B cell (primary cell): ENCODE data around the gene AKIP1. TPM values are rescaled to one million over a fixed set of nuclear protein-coding genes. Genes with fewer than 3 reads are reported as not detected.
A peak's percentile ranks its signal among the peaks of the same experiment; 100 is the strongest.

Experiments
- ATAC-seq: fragments of 200-7000 bp; cut with Tn5 transposase; one replicate; pipeline ENCODE4 v1.10.0; 2021; ENCODE audit warnings: low read depth, mild to moderate bottlenecking, moderate number of reproducible peaks, moderate library complexity
- CTCF ChIA-PET: fragments of 350-600 bp; sonication (Branson Sonifier 250); formaldehyde crosslinking; loops from one replicate; lab custom pipeline; 2021; ENCODE audit warnings: antibody characterized with exemption, inconsistent platforms; lab: Charles Lee
- POLR2A ChIA-PET: fragments of 350-600 bp; sonication (Branson Sonifier 250); formaldehyde crosslinking; loops from one replicate; lab custom pipeline; 2021; ENCODE audit warnings: antibody characterized with exemption; lab: Charles Lee
- DNase-seq: peaks from one replicate; pipeline ENCODE4 v3.0.0; 2013
- H2AFZ ChIP-seq: 2 replicates; pipeline ENCODE4 v1.6.1; 2012; ENCODE audit warnings: mild to moderate bottlenecking, low read depth, low read length; ENCODE audit not compliant: insufficient read depth, poor library complexity, severe bottlenecking
- H3K27ac ChIP-seq, 2 donors: 1 replicate in 1 of 2; 2 replicates in 1 of 2; pipeline ENCODE4 v1.5.1; 2012 to 2013; ENCODE audit warnings: low read length in 2 of 2, mild to moderate bottlenecking in 2 of 2, moderate library complexity in 1 of 2
- H3K27me3 ChIP-seq, 4 experiments: fragments of 200-600 bp in 1 of 4; sonication (generic) in 1 of 4; replicated peaks in 1 of 4; 1 replicate in 2 of 4; 2 replicates in 2 of 4; pipeline versions ENCODE4 v1.6.1 to v1.7.0; 2013 to 2016; ENCODE audit warnings: low read length in 3 of 4, mild to moderate bottlenecking in 2 of 4, mixed read lengths in 1 of 4, moderate library complexity in 1 of 4; ENCODE audit not compliant: insufficient read depth in 4 of 4, control insufficient read depth in 3 of 4; ENCODE audit errors: control extremely low read depth in 1 of 4
- H3K36me3 ChIP-seq, 2 experiments: replicated peaks in 1 of 2; 1 replicate in 1 of 2; 2 replicates in 1 of 2; pipeline versions ENCODE4 v1.6.1 to v1.7.1; 2013; ENCODE audit warnings: low read length in 1 of 2; ENCODE audit not compliant: insufficient read depth in 2 of 2, control insufficient read depth in 1 of 2; ENCODE audit errors: control extremely low read depth in 1 of 2, extremely low read depth in 1 of 2
- H3K4me1 ChIP-seq, 2 donors: fragments of 200-600 bp in 1 of 2; sonication (generic) in 1 of 2; 1 replicate in 1 of 2; 2 replicates in 1 of 2; pipeline versions ENCODE4 v1.5.1 to v1.6.1; 2013 to 2017; ENCODE audit warnings: low read length in 2 of 2; ENCODE audit not compliant: control insufficient read depth in 2 of 2, insufficient read depth in 2 of 2
- H3K4me2 ChIP-seq: replicated peaks from 2 replicates; pipeline ENCODE3; 2012; ENCODE audit warnings: mild to moderate bottlenecking, low read depth, low read length; ENCODE audit not compliant: poor library complexity, severe bottlenecking
- H3K4me3 ChIP-seq, 5 experiments: fragments of 200-600 bp in 1 of 5; sonication (generic) in 1 of 5; 1 replicate in 3 of 5; 2 replicates in 2 of 5; pipeline versions ENCODE4 v1.5.1 to v1.7.0; 2011 to 2016; ENCODE audit warnings: low read length in 4 of 5, mild to moderate bottlenecking in 4 of 5, low read depth in 2 of 5, control low read depth in 1 of 5, moderate library complexity in 1 of 5; ENCODE audit not compliant: insufficient read depth in 1 of 5; ENCODE audit errors: control extremely low read depth in 1 of 5, extremely low read depth in 1 of 5
- H3K79me2 ChIP-seq: fragments of 200-600 bp; sonication (generic); one replicate; pipeline ENCODE4 v1.6.0; 2016; ENCODE audit warnings: low read length; ENCODE audit not compliant: control insufficient read depth, insufficient read depth
- H3K9ac ChIP-seq: fragments of 200-600 bp; sonication (generic); 2 replicates; pipeline ENCODE4 v1.6.1; 2017; ENCODE audit warnings: mild to moderate bottlenecking, low read length, moderate library complexity
- H3K9me3 ChIP-seq, 3 donors: one replicate each; pipeline versions ENCODE4 v1.6.1 to v1.7.1; 2013; ENCODE audit warnings: low read length in 2 of 3; ENCODE audit not compliant: control insufficient read depth in 2 of 3, insufficient read depth in 1 of 3; ENCODE audit errors: control extremely low read depth in 1 of 3
- H4K20me1 ChIP-seq: 2 replicates; pipeline ENCODE4 v1.6.0; 2012; ENCODE audit warnings: mild to moderate bottlenecking, low read length; ENCODE audit not compliant: insufficient read depth, control insufficient read depth, poor library complexity, severe bottlenecking
- H3K27ac Mint-ChIP-seq: one replicate; pipeline ENCODE4 v1.8.0; 2021; ENCODE audit warnings: mixed read lengths
- H3K27me3 Mint-ChIP-seq: one replicate; pipeline ENCODE4 v1.8.0; 2021; ENCODE audit warnings: mixed read lengths
- H3K4me1 Mint-ChIP-seq: one replicate; pipeline ENCODE4 v1.8.0; 2021; ENCODE audit warnings: mixed read lengths
- H3K4me3 Mint-ChIP-seq: one replicate; pipeline ENCODE4 v1.8.0; 2021; ENCODE audit warnings: mixed read lengths
- H3K9me3 Mint-ChIP-seq: one replicate; pipeline ENCODE4 v1.8.0; 2022; ENCODE audit warnings: mixed read lengths; ENCODE audit not compliant: insufficient read depth
- CTCF ChIP-seq: fragments of 200-600 bp; IDR thresholded peaks from one replicate; pipeline ENCODE4 v1.8.0; 2022; ENCODE audit warnings: antibody characterized with exemption, mild to moderate bottlenecking
- EZH2 ChIP-seq: IDR thresholded peaks from 2 replicates; pipeline ENCODE4 v1.6.1; 2012; ENCODE audit warnings: borderline replicate concordance, low read depth, mild to moderate bottlenecking, moderate library complexity, low read length; ENCODE audit not compliant: insufficient read depth, poor library complexity, severe bottlenecking
- WGBS: methylation state at CpG from one replicate; pipeline ENCODE4 v1.1.5; 2013; ENCODE audit warnings: missing lambda C conversion rate; ENCODE audit not compliant: insufficient coverage; 5-methylcytosine and 5-hydroxymethylcytosine counted together
- intact Hi-C: fragments of 100-400 bp; cut with micrococcal nuclease; formaldehyde crosslinking; loops from one replicate; pipeline ENCODE4 v1.10.0; 2022
- polyA plus RNA-seq: library from polyadenylated mRNA; depleted of rRNA; stranded (reverse); fragments of >200 nt; gene quantifications from 2 replicates; pipeline ENCODE4 v1.2.3, GENCODE V29; 2012
- total RNA-seq, 2 donors: library from RNA; stranded (reverse); fragments of 120-200 nt in 1 of 2; gene quantifications; 1 replicate in 1 of 2; 2 replicates in 1 of 2; pipeline versions ENCODE4 v1.2.3 to v1.2.4, GENCODE V29; 2013 to 2022

The AKIP1 gene
- total and polyA plus RNA-seq, 2 donors (not counting 1 experiment from before 2014, with no cell fraction given) = 2.8 to 10.7 TPM

GRCh38 chr11:8914661-8915018 lies 3.7 kb downstream of the AKIP1 start:
- Histone ChIP-seq H3K9me3 (no peaks in the 10 kb centered on the region), H3K27ac (no peak overlapping the region), H2AFZ (peak overlapping the region; percentile 80), H3K4me1 (peaks cover 16 to 21% of the 10 kb centered on the region in 2 donors), H3K4me3 (no peak overlapping the region), H3K79me2 (peaks cover 3% of the 10 kb centered on the region), H3K27me3 (peaks cover 0 to 3% (median 0%) of the 10 kb centered on the region in 4 experiments), H3K9ac (no peak overlapping the region), H4K20me1 (no peaks in the 10 kb centered on the region), H3K4me2 (peak overlapping the region; percentile 67), H3K36me3 (peaks cover 0 to 3% of the 10 kb centered on the region in 2 experiments)
- ATAC-seq (no peak), DNase-seq (no peak)
- Mint-ChIP-seq H3K4me1 (peaks cover 30% of the 10 kb centered on the region), H3K27me3 (no peaks in the 10 kb centered on the region), H3K9me3 (no peaks in the 10 kb centered on the region), H3K4me3 (peak overlapping the region; percentile 83), H3K27ac (no peak overlapping the region)
- 80% methylated on average over 1 of the region's 4 CpGs for WGBS
- POLR2A ChIA-PET = no interaction called here
- CTCF ChIA-PET = interaction anchor here (0.8 to 5.4 kb wide), 10 partner anchors 17 to 592 kb away, joined by 3 to 44 read pairs (median 6); partner anchors contain the start of genes RPL27A, TMEM9B and TRIM66
- TF ChIP-seq CTCF (peak; percentile 56), EZH2 (no peak)
- intact Hi-C loops = loop anchor here (1.0 to 5.0 kb wide), 3 partner anchors 45 to 592 kb away; partner anchors contain the start of gene STK33

GRCh38 chr11:8917157-8917825 lies 6.3 kb downstream of the AKIP1 start:
- H3K9ac ChIP-seq = no peak overlapping the region
- peaks cover 0 to 7% of the 10 kb centered on the region in 2 experiments for H3K36me3 ChIP-seq
- H3K79me2 ChIP-seq = peaks cover 3% of the 10 kb centered on the region
- ChIA-PET CTCF (no interaction called here), POLR2A (no interaction called here)
- intact Hi-C loops = no loop called here
- no peak overlapping the region for H3K27ac ChIP-seq
- DNase-seq (no peak), ATAC-seq (no peak)
- H3K27me3 ChIP-seq = no peaks in the 10 kb centered on the region
- Mint-ChIP-seq H3K4me3 (no peak overlapping the region), H3K27me3 (no peaks in the 10 kb centered on the region), H3K27ac (no peak overlapping the region), H3K9me3 (no peaks in the 10 kb centered on the region), H3K4me1 (peaks cover 19% of the 10 kb centered on the region)
- H3K4me3 ChIP-seq = no peak overlapping the region
- H3K9me3 ChIP-seq = no peaks in the 10 kb centered on the region
- no peaks in the 10 kb centered on the region for H4K20me1 ChIP-seq
- TF ChIP-seq EZH2 (no peak), CTCF (no peak)
- H3K4me1 ChIP-seq = peaks cover 11% of the 10 kb centered on the region in 2 donors
- WGBS = 100% methylated on average over 2 of the region's 5 CpGs
- H3K4me2 ChIP-seq = no peak overlapping the region
- no peak overlapping the region for H2AFZ ChIP-seq
